GM18867 (cell line): ENCODE results near the gene DLD.
"Not testable (repeated sequence)": the region's sequence is repeated elsewhere in the genome, so short reads cannot be mapped to it uniquely, and the experiment has no call there.

Source experiments
- ATAC-seq: cut with Tn5 transposase; IDR thresholded peaks from one replicate; pipeline ENCODE4 v1.9.1; 2021; ENCODE audit warnings: mild to moderate bottlenecking, moderate library complexity; ENCODE audit not compliant: unreplicated experiment

The DLD gene

GRCh38 chr7:107874111-107874510 lies 16.9 kb upstream of the DLD start:
- ATAC-seq = no peak

GRCh38 chr7:107874605-107875446 lies 16.2 kb upstream of the DLD start:
- peak; percentile 67 for ATAC-seq

GRCh38 chr7:107876916-107877315 lies 14.1 kb upstream of the DLD start:
- no peak for ATAC-seq

GRCh38 chr7:107877731-107878382 lies 13.1 kb upstream of the DLD start:
- no peak for ATAC-seq

- no peak for ATAC-seq
Measured at GRCh38 chr7:107878636-107879035, 12.3 kb upstream of the DLD start.

- ATAC-seq = peak; percentile 82
Measured at GRCh38 chr7:107879400-107880035, 11.5 kb upstream of the DLD start.

GRCh38 chr7:107882766-107883165 lies 8.2 kb upstream of the DLD start:
- ATAC-seq = no peak

GRCh38 chr7:107884066-107884818 lies 6.7 kb upstream of the DLD start:
- no peak for ATAC-seq

- not testable (repeated sequence) for ATAC-seq
Measured at GRCh38 chr7:107887827-107888226, 3.2 kb upstream of the DLD start.

GRCh38 chr7:107889992-107890391 lies 991 bp upstream of the DLD start:
- ATAC-seq = no peak

GRCh38 chr7:107890493-107890961 lies 456 bp upstream of the DLD start:
- peak; percentile 7 for ATAC-seq

- peak; percentile 21 for ATAC-seq
Measured at GRCh38 chr7:107891636-107892366, 818 bp downstream of the DLD start.

GRCh38 chr7:107892367-107892741 lies 1.4 kb downstream of the DLD start:
- ATAC-seq = not testable (repeated sequence)

- ATAC-seq = no peak
Measured at GRCh38 chr7:107898997-107899594, 8.1 kb downstream of the DLD start.

- ATAC-seq = no peak
Measured at GRCh38 chr7:107900496-107901015, 9.6 kb downstream of the DLD start.

- no peak for ATAC-seq
Measured at GRCh38 chr7:107902381-107902780, 11.4 kb downstream of the DLD start.

GRCh38 chr7:107907790-107908189 lies 16.8 kb downstream of the DLD start:
- ATAC-seq = no peak

GRCh38 chr7:107909445-107909844 lies 18.5 kb downstream of the DLD start:
- ATAC-seq = no peak

- ATAC-seq = no peak
Measured at GRCh38 chr7:107911981-107912380, 21.0 kb downstream of the DLD start.

GRCh38 chr7:107913851-107914250 lies 22.9 kb downstream of the DLD start:
- no peak for ATAC-seq
